Omental fat pad (tissue), 4 donors: ENCODE data around the gene SYCN. TPM values are rescaled to one million over a fixed set of nuclear protein-coding genes. Genes with fewer than 3 reads are reported as not detected.

ENCODE experiments used
- ATAC-seq: fragments of 150-250 bp; one replicate; pipeline ENCODE4 v1.9.1; 2016; ENCODE audit warnings: mild to moderate bottlenecking, moderate library complexity; ENCODE audit not compliant: low FRiP score
- DNase-seq: peaks from one replicate; pipeline ENCODE4 v3.0.0-alpha.2; 2019; ENCODE audit warnings: low spot score
- total RNA-seq, 4 donors: library from RNA; depleted of rRNA; stranded (reverse); fragments of >200 nt; gene quantifications; one replicate each; pipeline ENCODE4 v1.1.0, GENCODE V29; 2016
- TF ChIP-seq, protein P1 (sequence below), 3 donors: fragments of 450-650 bp; IDR thresholded peaks; one replicate each; pipeline ENCODE4 v1.5.1; 2016 to 2017; ENCODE audit warnings: antibody characterized with exemption in 3 of 3, mild to moderate bottlenecking in 3 of 3, moderate library complexity in 2 of 3

The SYCN gene
- total RNA-seq, 4 donors from 2014 or later = not detected

DNA sequence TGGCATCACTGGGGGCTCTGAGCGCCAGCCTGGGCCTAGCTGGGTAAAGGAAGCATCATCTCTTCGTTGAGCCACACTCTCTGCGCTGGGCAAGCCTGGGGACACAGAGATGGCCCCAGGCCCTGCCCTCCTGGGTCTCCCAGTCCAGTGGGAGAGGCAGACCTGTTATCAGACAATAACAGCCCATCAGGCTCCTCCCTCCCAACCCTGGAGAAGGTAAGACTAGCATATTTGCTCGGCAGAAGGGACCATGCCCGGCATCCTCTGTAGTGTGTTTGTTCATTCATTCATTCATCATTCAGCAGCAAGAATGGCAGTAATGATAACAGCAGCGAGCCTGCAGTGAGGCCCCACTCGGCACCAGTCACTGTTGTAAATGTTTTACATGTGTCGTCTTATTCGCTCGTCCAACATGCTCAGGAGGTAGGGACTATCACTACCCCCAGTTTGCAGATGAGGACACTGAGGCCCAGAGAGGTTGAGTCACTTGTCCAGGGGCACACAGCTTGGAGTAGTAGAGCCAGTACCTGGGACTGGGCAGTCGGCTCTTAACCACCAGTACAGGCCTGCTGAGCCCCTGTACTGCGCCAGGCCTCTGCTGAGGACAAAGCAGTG is 45.3 kb downstream of the SYCN start:
- TF ChIP-seq, protein P1, sequence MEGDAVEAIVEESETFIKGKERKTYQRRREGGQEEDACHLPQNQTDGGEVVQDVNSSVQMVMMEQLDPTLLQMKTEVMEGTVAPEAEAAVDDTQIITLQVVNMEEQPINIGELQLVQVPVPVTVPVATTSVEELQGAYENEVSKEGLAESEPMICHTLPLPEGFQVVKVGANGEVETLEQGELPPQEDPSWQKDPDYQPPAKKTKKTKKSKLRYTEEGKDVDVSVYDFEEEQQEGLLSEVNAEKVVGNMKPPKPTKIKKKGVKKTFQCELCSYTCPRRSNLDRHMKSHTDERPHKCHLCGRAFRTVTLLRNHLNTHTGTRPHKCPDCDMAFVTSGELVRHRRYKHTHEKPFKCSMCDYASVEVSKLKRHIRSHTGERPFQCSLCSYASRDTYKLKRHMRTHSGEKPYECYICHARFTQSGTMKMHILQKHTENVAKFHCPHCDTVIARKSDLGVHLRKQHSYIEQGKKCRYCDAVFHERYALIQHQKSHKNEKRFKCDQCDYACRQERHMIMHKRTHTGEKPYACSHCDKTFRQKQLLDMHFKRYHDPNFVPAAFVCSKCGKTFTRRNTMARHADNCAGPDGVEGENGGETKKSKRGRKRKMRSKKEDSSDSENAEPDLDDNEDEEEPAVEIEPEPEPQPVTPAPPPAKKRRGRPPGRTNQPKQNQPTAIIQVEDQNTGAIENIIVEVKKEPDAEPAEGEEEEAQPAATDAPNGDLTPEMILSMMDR (IDR thresholded peaks at IDR 0.05) = no peak
- no peak for DNase-seq

DNA sequence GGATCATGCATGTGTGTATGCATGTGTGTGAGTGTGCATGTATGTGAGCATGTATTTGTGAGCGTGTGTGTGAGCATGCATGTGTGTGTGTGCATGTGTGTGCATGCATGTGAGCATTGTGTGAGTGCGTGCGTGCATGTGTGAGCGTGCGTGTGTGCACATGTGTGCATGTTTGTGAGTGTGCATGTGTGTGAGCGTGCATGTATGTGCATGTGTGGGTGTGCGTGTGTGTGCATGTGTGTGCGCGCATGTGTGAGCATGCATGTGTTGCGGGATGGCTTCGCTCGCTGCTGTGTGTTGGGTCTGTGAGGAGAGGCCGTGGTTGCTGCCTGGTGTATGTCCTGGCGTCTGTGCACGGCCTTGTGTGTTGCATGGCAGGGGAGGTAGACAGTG is 46.1 kb downstream of the SYCN start:
- TF ChIP-seq, protein P1 (IDR thresholded peaks at IDR 0.05) = no peak
- DNase-seq (no peak), ATAC-seq (no peak)

More for the DNA sequence above, 45.3 kb downstream of the SYCN start:
- ATAC-seq = no peak

DNA sequence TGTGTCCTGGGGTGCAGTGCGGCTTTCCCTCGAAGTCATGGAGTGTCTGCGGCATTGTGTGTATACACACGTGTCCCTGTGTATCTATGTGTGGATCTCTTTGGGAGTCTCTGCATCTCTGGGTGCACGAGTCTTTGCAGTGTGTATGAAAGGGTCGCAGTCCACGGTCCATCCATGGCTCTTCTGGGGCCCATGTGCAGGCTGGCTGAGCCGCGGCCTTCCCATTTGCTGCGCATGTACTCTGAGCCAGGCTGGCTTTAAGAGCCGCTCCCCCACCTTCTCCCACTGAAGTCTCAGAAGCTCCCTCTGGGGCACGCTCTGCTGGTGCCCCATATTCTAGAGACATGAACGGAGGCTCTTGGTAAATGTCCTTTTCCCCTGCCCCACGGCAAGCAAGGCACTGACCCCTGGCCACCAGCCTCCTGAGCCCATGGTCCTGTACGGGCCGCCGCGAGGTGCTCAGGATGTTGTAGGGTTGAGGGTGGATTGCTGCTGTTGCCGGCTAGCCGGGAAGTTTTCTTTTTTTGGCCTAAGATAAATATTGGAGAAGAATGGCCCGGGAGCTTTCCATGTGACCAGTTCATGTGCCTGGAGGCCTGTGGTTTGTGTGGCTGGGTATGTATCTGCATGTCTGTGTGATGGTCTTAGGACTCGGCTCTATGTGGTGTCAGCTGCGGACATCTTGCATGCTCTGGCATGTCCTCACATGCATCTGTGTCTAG is 46.6 kb downstream of the SYCN start:
- ATAC-seq (no peak), DNase-seq (no peak)
- TF ChIP-seq, protein P1 (IDR thresholded peaks at IDR 0.05) = no peak

DNA sequence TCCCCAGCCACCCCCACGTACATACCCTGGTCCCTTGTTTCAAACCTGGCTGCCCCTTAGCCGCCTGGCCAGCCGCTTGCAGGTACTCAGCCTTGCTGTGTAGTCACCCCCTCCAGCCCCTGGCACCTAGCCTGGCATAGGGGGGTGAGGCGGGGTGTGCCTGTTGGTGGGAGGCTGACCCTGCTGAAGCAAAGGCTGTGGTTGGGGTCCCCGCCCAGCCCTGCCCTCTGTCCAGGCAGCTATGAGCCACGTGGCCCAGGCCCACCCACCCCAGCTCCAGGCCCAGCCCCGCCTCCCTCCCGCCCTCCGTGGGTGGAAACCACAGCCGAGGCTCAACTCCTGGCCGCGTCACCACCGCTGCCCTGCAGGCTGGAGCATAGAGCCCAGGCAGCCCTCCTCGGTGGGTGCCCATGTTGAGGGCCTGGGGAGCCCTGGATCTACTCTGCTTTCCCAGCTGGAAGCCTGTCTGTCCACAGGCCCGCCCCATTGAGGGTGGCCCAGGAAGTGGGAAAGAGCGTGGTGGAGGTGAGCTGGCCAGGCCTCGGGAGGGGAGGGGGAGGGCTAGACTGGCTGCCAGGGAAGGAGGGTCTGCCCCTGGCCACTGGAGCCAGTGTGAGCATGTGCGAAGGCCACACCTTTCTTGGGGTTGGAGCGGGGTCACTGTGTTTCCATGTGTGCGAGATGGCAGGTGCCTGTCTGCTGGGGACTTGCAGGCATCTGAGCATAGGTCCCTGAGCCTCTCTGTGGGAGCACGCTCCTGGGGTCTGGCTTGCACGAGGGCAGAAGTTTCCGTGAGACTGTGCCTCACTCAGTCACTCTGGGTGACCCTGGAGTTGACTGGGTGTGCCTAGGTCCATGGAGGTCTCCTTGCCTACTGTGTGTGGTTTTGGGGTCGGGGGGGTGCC is 47.5 kb downstream of the SYCN start:
- DNase-seq = no peak
- TF ChIP-seq, protein P1 (IDR thresholded peaks at IDR 0.05) = no peak
- ATAC-seq = peak; percentile 11

DNA sequence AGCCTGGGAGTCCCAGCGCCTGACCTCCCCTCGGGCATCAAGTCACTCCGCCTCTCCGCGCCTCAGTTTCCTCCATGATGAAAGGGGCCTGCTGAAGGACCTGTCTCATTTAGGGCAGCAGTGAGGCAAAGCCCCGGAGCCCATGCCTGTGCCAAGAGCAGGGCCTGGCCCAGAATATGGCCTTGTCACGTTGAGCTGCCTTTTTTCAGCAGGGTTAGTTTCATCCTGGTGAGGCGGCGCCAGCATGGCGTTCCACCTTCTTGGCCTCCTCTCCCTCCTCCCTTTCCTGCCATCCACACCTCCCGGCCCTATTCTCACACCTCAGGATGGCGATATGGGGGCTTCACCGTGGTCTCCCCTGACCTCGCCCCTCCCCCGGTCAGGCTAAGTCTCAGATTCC is 48.3 kb downstream of the SYCN start:
- ATAC-seq (no peak), DNase-seq (no peak)
- TF ChIP-seq, protein P1 (IDR thresholded peaks at IDR 0.05) = no peak

DNA sequence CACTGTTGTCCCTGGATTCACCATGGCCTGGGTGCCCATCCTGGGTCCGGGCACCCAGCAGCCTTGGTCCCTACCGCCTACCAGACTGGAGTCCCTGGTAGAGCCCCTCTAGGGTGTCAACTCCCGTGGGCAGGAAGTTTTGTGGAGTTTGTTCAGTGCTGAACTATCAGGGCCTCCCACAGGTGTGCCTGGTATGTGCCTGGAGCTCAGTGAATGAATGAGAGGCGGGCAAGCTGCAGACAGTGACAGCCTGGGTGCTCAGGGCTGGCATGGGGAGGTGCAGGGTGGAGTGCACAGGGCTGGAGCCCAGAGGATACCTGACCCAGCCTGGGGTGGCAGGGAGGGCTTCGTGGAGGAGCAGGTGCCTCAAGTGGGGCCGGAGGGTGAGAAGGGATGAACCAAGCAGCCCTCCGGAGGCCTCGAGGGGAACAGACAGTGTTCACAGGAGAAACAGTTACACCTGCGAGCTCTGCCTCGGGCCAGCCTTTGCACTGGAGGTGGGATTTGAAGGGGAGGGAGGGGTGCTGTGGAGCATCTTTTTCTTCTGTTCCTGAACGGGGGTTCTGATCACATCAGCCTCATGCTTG is 48.9 kb downstream of the SYCN start:
- ATAC-seq (no peak), DNase-seq (no peak)
- TF ChIP-seq, protein P1 (IDR thresholded peaks at IDR 0.05) = no peak
